Hypothalamus (tissue), 51 donors: Measurements from ENCODE around the gene FBXL13.
"Not testable (repeated sequence)": the region's sequence is repeated elsewhere in the genome, so short reads cannot be mapped to it uniquely, and the experiment has no call there.

ENCODE experiments used
- DNase-seq, 51 donors: peaks; one replicate each; lab custom pipeline; 2025; lab: John Stamatoyannopoulos, UW

FBXL13 gene

GRCh38 chr7:102988088-102988487, 86.5 kb downstream of the FBXL13 start:
- no peak for DNase-seq

- no peak for DNase-seq
Observed at GRCh38 chr7:102985176-102985783, 89.3 kb downstream of the FBXL13 start.

- no peak for DNase-seq
Observed at GRCh38 chr7:102983602-102984001, 91.0 kb downstream of the FBXL13 start.

GRCh38 chr7:102982235-102982634, 92.4 kb downstream of the FBXL13 start:
- DNase-seq: no peak

- no peak for DNase-seq
Observed at GRCh38 chr7:102981451-102981850, 93.1 kb downstream of the FBXL13 start.

GRCh38 chr7:102979670-102980069, 94.9 kb downstream of the FBXL13 start:
- DNase-seq: no peak

GRCh38 chr7:102978284-102978683, 96.3 kb downstream of the FBXL13 start:
- DNase-seq: no peak

- not testable (repeated sequence) for DNase-seq
Observed at GRCh38 chr7:102977586-102977985, 97.0 kb downstream of the FBXL13 start.

- DNase-seq: no peak
Observed at GRCh38 chr7:102976493-102976892, 98.1 kb downstream of the FBXL13 start.

- no peak for DNase-seq
Observed at GRCh38 chr7:102975854-102976253, 98.7 kb downstream of the FBXL13 start.

GRCh38 chr7:102974366-102975236, 100.0 kb downstream of the FBXL13 start:
- DNase-seq: no peak

GRCh38 chr7:102973096-102973802, 101.3 kb downstream of the FBXL13 start:
- DNase-seq: no peak

- no peak for DNase-seq
Observed at GRCh38 chr7:102967798-102968197, 106.8 kb downstream of the FBXL13 start.

GRCh38 chr7:102966465-102966864, 108.1 kb downstream of the FBXL13 start:
- no peak for DNase-seq

- DNase-seq: not testable (repeated sequence)
Observed at GRCh38 chr7:102961993-102962392, 112.6 kb downstream of the FBXL13 start.

GRCh38 chr7:102958004-102958403, 116.6 kb downstream of the FBXL13 start:
- not testable (repeated sequence) for DNase-seq

GRCh38 chr7:102954359-102954758, 120.2 kb downstream of the FBXL13 start:
- not testable (repeated sequence) for DNase-seq

- DNase-seq: no peak
Observed at GRCh38 chr7:102953406-102953805, 121.2 kb downstream of the FBXL13 start.

- no peak for DNase-seq
Observed at GRCh38 chr7:102951839-102952238, 122.8 kb downstream of the FBXL13 start.

- DNase-seq: no peak
Observed at GRCh38 chr7:102944241-102944640, 130.4 kb downstream of the FBXL13 start.

GRCh38 chr7:102943423-102944169, 131.0 kb downstream of the FBXL13 start:
- no peak for DNase-seq
